Epithelial cell of proximal tubule (primary cell): ENCODE measurements around the gene ARMC2. TPM values are rescaled to one million over a fixed set of nuclear protein-coding genes. Genes with fewer than 3 reads are reported as not detected.
"Not testable (repeated sequence)": the region's sequence is repeated elsewhere in the genome, so short reads cannot be mapped to it uniquely, and the experiment has no call there.

ENCODE experiments used
- DNase-seq: peaks from one replicate; pipeline ENCODE4 v3.0.0-alpha.2; 2011; ENCODE audit warnings: low read depth
- H3K4me3 ChIP-seq: 2 replicates; pipeline ENCODE4 v1.5.1; 2011; ENCODE audit warnings: low read depth, mild to moderate bottlenecking, low read length
- total RNA-seq: library from RNA; depleted of rRNA; stranded (reverse); fragments of >200 nt; gene quantifications from 2 replicates; pipeline ENCODE4 v1.2.3, GENCODE V29; 2015
- TF ChIP-seq, protein P1 (sequence below): conservative IDR thresholded peaks from 2 replicates; pipeline ENCODE4 v1.5.1; 2012; ENCODE audit warnings: low read depth, mild to moderate bottlenecking, low read length

Gene ARMC2
- total RNA-seq, 1 donor from 2014 or later = 1.7 TPM

GRCh38 chr6:108810057-108810643 is 38.1 kb upstream of the ARMC2 start:
- TF ChIP-seq, protein P1, sequence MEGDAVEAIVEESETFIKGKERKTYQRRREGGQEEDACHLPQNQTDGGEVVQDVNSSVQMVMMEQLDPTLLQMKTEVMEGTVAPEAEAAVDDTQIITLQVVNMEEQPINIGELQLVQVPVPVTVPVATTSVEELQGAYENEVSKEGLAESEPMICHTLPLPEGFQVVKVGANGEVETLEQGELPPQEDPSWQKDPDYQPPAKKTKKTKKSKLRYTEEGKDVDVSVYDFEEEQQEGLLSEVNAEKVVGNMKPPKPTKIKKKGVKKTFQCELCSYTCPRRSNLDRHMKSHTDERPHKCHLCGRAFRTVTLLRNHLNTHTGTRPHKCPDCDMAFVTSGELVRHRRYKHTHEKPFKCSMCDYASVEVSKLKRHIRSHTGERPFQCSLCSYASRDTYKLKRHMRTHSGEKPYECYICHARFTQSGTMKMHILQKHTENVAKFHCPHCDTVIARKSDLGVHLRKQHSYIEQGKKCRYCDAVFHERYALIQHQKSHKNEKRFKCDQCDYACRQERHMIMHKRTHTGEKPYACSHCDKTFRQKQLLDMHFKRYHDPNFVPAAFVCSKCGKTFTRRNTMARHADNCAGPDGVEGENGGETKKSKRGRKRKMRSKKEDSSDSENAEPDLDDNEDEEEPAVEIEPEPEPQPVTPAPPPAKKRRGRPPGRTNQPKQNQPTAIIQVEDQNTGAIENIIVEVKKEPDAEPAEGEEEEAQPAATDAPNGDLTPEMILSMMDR = no peak
- H3K4me3 ChIP-seq = no peak overlapping the region
- DNase-seq = no peak

GRCh38 chr6:108811490-108811889 is 36.7 kb upstream of the ARMC2 start:
- TF ChIP-seq, protein P1 = no peak
- no peak for DNase-seq
- no peak overlapping the region for H3K4me3 ChIP-seq

DNA sequence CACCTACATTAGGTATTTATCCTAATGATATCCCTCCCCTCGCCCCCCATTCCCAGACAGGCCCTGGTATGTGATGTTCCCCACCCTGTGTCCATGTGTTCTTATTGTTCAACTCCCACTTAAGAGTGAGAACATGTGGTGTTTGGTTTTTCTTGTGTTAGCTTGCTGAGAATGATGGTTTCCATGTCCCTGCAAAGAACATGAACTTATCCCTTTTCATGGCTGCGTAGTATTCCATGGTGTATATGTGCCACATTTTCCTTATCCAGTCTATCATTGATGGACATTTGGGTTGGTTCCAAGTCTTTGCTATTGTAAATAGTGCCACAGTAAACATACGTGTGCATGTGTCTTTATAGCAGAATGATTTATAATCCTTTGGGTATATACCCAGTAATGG is 35.0 kb upstream of the ARMC2 start:
- not testable (repeated sequence) for DNase-seq, H3K4me3 ChIP-seq

DNA sequence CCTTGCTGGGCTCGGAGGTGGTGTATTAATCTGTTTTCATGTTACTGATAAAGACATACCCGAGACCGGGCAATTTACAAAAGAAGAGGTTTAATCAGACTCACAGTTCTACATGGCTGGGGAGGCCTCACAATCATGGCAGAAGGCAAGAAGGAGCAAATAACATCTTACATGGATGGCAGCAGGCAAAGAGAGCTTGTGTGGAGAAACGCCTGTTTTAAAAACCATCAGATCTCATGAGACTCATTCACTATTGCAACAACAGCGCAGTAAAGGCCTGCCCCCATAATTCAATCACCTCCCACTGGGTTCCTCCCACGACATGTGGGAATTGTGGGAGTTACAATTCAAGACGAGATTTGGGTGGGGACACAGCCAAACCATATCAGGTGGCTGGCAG is 30.9 kb upstream of the ARMC2 start:
- not testable (repeated sequence) for H3K4me3 ChIP-seq, DNase-seq

GRCh38 chr6:108820006-108820405 is 28.2 kb upstream of the ARMC2 start:
- no peak for DNase-seq
- H3K4me3 ChIP-seq = no peak overlapping the region
- TF ChIP-seq, protein P1 = no peak

DNA sequence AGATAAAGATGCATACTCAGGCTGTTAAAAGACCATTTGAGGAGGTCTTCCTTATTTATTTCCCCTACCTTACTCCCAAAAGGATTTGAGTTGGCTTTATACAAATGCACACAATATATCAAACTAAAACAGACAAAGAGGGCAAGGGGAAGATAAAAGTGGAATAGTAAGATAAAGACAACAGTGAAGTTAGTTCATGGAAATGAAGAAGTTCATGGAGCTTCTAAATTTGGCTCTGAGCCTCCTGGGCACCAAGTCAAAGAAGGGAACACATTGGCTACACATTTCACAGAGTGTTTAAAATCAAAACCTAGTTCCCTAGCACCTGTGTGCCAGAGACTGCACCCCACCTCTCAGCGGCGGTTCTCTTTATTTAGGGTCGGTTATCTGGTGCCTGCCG is 25.8 kb upstream of the ARMC2 start:
- TF ChIP-seq, protein P1 = no peak
- DNase-seq = no peak
- H3K4me3 ChIP-seq = no peak overlapping the region

DNA sequence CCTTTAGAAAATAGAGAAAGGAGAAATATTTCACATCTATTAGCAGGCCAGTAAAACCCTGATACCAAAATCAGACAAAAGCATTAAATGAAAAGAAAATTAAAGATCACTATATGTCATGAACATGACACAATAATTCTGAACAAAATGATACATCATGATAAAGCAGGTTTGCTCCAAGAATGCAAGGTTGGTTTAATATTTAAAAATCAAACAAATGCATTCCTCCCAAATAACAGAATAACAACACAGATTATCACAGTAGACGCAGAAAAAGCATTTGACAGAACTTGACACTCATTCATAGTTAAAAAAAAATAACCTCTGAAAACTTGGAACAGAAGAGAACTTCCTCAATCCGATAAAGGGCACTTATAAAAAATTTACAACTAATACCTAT is 22.9 kb upstream of the ARMC2 start:
- TF ChIP-seq, protein P1 = no peak
- DNase-seq = no peak
- no peak overlapping the region for H3K4me3 ChIP-seq

- no peak overlapping the region for H3K4me3 ChIP-seq
- TF ChIP-seq, protein P1 = no peak
Measured at GRCh38 chr6:108831104-108831503, 17.1 kb upstream of the ARMC2 start.

More at GRCh38 chr6:108831104-108831503, 17.1 kb upstream of the ARMC2 start:
- DNase-seq = no peak
